Thyroid gland (tissue), 4 donors: ENCODE measurements around the gene POLN. TPM values are rescaled to one million over a fixed set of nuclear protein-coding genes. Genes with fewer than 3 reads are reported as not detected.

Experiments used
- DNase-seq, 2 donors: peaks; one replicate each; pipeline ENCODE4 v3.0.0-alpha.2; 2019
- H3K27ac ChIP-seq, 3 donors: fragments of 200-600 bp; sonication (generic); 1 replicate in 2 of 3; 2 replicates in 1 of 3; pipeline ENCODE4 v1.5.1; 2016 to 2019; ENCODE audit warnings: mild to moderate bottlenecking in 1 of 3, moderate library complexity in 1 of 3
- H3K27me3 ChIP-seq: fragments of 200-600 bp; sonication (generic); one replicate; pipeline ENCODE4 v1.5.1; 2019
- H3K36me3 ChIP-seq, 2 donors: fragments of 200-600 bp; sonication (generic); one replicate each; pipeline ENCODE4 v1.5.1; 2016 to 2019
- H3K4me1 ChIP-seq, 2 donors: fragments of 200-600 bp; sonication (generic); one replicate each; pipeline ENCODE4 v1.5.1; 2017 to 2019
- H3K4me3 ChIP-seq, 3 donors: fragments of 200-600 bp; sonication (generic); replicated peaks in 1 of 3; 1 replicate in 2 of 3; 2 replicates in 1 of 3; pipeline ENCODE4 v1.5.1; 2016; ENCODE audit warnings: mild to moderate bottlenecking in 1 of 3
- H3K9me3 ChIP-seq: fragments of 200-600 bp; sonication (generic); one replicate; pipeline ENCODE4 v1.5.1; 2017
- CTCF ChIP-seq, 6 experiments: fragments of 200-600 bp in 3 of 6; fragments of 450-650 bp in 3 of 6; sonication (generic) in 3 of 6; IDR thresholded peaks; one replicate each; pipeline ENCODE4 v1.5.1; 2016 to 2019; ENCODE audit warnings: antibody characterized with exemption in 6 of 6, mild to moderate bottlenecking in 2 of 6, inconsistent platforms in 1 of 6, moderate library complexity in 1 of 6
- POLR2A ChIP-seq, 2 donors: fragments of 450-650 bp; IDR thresholded peaks; one replicate each; pipeline ENCODE4 v1.6.1; 2017; ENCODE audit warnings: antibody characterized with exemption in 2 of 2, mild to moderate bottlenecking in 2 of 2, moderate library complexity in 1 of 2
- WGBS, 2 donors: methylation state at CpG; one replicate each; pipeline ENCODE4 v1.1.5; 2017; 5-methylcytosine and 5-hydroxymethylcytosine counted together
- intact Hi-C: fragments of 100-400 bp; cut with DNase I; formaldehyde crosslinking; loops from one replicate; pipeline ENCODE4 v1.15.1; 2023
- total RNA-seq, 4 donors: library from RNA; depleted of rRNA; stranded (reverse); fragments of >200 nt; gene quantifications; one replicate each; pipeline ENCODE4 v1.2.3, GENCODE V29; 2016

Gene POLN
- total RNA-seq, 4 donors from 2014 or later: 1.5 to 5.4 (median 3.0) TPM

DNA sequence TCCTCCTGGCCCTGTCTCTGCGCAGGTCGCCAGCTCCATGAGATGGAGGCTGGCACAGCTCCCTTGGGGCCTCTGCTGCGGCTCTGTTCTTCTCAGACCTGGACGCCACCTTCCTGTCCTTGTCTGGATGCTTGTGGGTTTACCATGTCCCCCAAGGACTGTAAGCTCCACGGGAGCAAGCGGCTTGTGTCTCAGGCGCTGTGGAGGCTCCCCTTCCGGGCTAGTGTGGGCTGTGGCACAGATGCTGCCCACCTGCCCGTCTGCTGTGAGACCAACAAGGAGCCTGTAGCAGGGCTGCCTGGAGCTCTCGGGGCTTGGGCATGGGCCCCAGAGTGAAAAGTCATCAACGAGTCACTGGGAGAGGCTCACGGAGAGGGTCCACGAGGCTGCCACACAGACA, 157.6 kb downstream of the POLN start:
- Histone ChIP-seq H3K27me3 (no peaks in the 10 kb centered on the region), H3K9me3 (no peaks in the 10 kb centered on the region), H3K36me3 (no peaks in the 10 kb centered on the region), H3K4me3 (no peak overlapping the region), H3K27ac (no peak overlapping the region), H3K4me1 (no peaks in the 10 kb centered on the region)
- intact Hi-C loops: no loop called here
- 91 to 93% methylated on average over 8 to 10 of the region's 13 CpGs for WGBS, 2 donors
- DNase-seq: no peak
- TF ChIP-seq POLR2A (IDR thresholded peaks at IDR 0.05): no peak
- no peak for TF ChIP-seq CTCF (IDR thresholded peaks at IDR 0.05)

DNA sequence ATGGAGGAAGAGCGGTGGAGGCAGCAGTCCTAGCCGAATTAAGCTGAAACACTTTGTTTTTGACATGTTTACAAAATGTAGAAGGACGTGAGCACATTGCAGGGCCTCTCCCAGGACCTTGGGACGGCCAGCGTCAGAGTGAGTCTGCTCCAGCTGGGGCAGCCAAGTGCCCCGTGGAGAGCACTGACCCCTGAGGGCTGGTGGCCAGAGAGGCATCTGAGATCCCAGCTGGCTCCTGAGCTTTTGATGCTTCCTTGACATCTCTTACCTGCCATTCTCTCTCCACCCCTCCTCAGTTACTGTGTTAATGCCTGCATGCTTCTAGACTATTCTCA, 158.1 kb downstream of the POLN start:
- TF ChIP-seq CTCF (IDR thresholded peaks at IDR 0.05) (no peak), POLR2A (IDR thresholded peaks at IDR 0.05) (no peak)
- Histone ChIP-seq H3K9me3 (no peaks in the 10 kb centered on the region), H3K27me3 (no peaks in the 10 kb centered on the region), H3K4me1 (no peaks in the 10 kb centered on the region), H3K36me3 (no peaks in the 10 kb centered on the region), H3K27ac (no peak overlapping the region), H3K4me3 (no peak overlapping the region)
- intact Hi-C loops: no loop called here
- no peak for DNase-seq
- WGBS, 2 donors: 83 to 86% methylated on average over 6 of the region's 6 CpGs

DNA sequence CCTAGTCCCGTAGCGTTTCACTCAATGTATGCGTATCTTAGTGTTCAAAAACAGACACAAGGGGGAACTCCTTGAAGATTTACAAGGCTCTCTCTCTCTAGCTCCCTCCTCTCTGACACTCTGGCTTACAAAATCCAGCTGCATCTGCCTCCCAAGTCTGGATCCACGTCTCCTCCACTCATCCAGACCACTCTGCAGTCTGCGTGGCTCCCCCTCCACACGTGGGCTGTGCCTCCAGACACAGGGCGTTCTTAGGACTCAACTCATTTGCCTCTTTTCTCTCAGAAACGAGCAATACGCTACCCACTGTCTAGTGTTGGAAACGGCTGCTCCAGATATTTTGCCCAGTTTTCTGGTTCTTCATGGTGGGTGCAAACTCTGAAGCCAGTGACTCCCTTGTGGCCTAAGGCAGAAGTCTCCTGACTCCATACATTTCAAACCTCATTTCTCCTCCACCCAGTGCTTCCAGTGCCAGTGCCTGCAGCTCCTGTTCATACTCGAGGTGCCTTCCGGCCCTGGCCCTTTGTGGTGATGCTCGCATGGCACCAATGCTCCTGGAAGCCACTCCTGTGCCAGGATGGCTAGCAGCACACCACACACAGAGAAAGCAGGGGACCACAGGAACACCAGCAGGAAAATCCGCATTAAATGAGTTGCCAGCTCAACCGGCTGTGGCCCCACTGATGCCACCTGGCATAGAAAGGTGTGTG, 158.7 kb downstream of the POLN start:
- TF ChIP-seq CTCF (IDR thresholded peaks at IDR 0.05): no peak
- TF ChIP-seq POLR2A (IDR thresholded peaks at IDR 0.05): no peak
- no peaks in the 10 kb centered on the region for H3K27me3 ChIP-seq
- no peak overlapping the region for H3K27ac ChIP-seq
- H3K36me3 ChIP-seq: no peaks in the 10 kb centered on the region
- no peak overlapping the region for H3K4me3 ChIP-seq
- no peaks in the 10 kb centered on the region for H3K4me1 ChIP-seq
- no peaks in the 10 kb centered on the region for H3K9me3 ChIP-seq
- DNase-seq: no peak
- intact Hi-C loops: no loop called here
- WGBS, 2 donors: 89 to 91% methylated on average over 15 of the region's 15 CpGs

GRCh38 chr4:2082627-2083026, 159.3 kb downstream of the POLN start:
- TF ChIP-seq POLR2A (IDR thresholded peaks at IDR 0.05) (no peak), CTCF (IDR thresholded peaks at IDR 0.05) (no peak)
- Histone ChIP-seq H3K36me3 (no peaks in the 10 kb centered on the region), H3K27ac (no peak overlapping the region), H3K4me1 (no peaks in the 10 kb centered on the region), H3K27me3 (no peaks in the 10 kb centered on the region), H3K9me3 (no peaks in the 10 kb centered on the region), H3K4me3 (no peak overlapping the region)
- intact Hi-C loops: no loop called here
- WGBS, 2 donors: 85 to 91% methylated on average over 4 of the region's 4 CpGs
- no peak for DNase-seq

DNA sequence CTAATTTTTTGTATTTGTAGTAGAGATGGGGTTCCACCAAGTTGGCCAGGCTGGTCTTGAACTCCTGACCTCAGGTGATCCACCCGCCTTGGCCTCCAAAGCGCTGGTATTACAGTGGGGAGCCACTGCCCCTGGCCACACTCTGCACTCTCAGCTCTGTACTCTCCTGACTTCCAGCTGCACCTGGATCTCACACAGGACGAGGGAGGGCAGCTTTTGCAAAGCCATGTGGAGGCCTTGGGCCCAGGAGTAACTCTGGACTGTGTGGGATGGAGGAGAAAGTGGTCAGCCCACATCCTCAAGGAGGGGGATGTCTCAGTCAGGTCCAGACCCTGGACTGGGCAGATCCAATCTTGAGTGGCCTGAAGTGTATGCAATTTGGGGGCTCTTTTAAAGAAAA, 159.8 kb downstream of the POLN start:
- DNase-seq: no peak
- no peaks in the 10 kb centered on the region for H3K27me3 ChIP-seq
- H3K4me1 ChIP-seq: no peaks in the 10 kb centered on the region
- H3K27ac ChIP-seq: no peak overlapping the region
- TF ChIP-seq POLR2A (IDR thresholded peaks at IDR 0.05): no peak
- no peak for TF ChIP-seq CTCF (IDR thresholded peaks at IDR 0.05)
- no peaks in the 10 kb centered on the region for H3K9me3 ChIP-seq
- 89 to 95% methylated on average over 3 of the region's 3 CpGs for WGBS, 2 donors
- no peak overlapping the region for H3K4me3 ChIP-seq
- intact Hi-C loops: no loop called here
- H3K36me3 ChIP-seq: no peaks in the 10 kb centered on the region
